HepG2 (cell line): ENCODE data around the gene PLCB1. TPM values are rescaled to one million over a fixed set of nuclear protein-coding genes. Genes with fewer than 3 reads are reported as not detected.

Source experiments
- ATAC-seq: fragments of 200-7000 bp; cut with Tn5 transposase; 3 replicates; pipeline ENCODE4 v1.9.1; 2020; ENCODE audit warnings: mild to moderate bottlenecking, moderate library complexity
- BruUV-seq: library from RNA; stranded (reverse); fragments of 400-500 nt; replicated peaks from 2 replicates; lab custom pipeline; 2021; lab: Mats Ljungman, UMichigan
- CTCF ChIA-PET: fragments of 300-600 bp; formaldehyde crosslinking; extraction: SDS; loops from one replicate; lab custom pipeline; 2021; ENCODE audit warnings: low total read pairs, inconsistent platforms, low intra/inter-chr PET ratio; lab: Yijun Ruan, JAX
- POLR2A ChIA-PET: fragments of 350-600 bp; sonication (Branson Sonifier 250); formaldehyde crosslinking; loops from one replicate; lab custom pipeline; 2020; ENCODE audit warnings: antibody characterized with exemption, inconsistent platforms; lab: Yijun Ruan, JAX
- DNase-seq: peaks from one replicate; pipeline ENCODE4 v3.0.0-alpha.2; 2015; ENCODE audit warnings: low spot score
- FAIRE-seq: peaks from 3 replicates; lab custom pipeline; 2011; peaks lifted over from hg19 to GRCh38; lab: Jason Lieb, UNC
- H2AFZ ChIP-seq: one replicate; pipeline ENCODE4 v1.6.1; 2011; ENCODE audit warnings: low read length, inconsistent platforms
- H3K27ac ChIP-seq: fragments of 300-600 bp; 3 replicates; pipeline ENCODE4 v1.8.0; 2011; ENCODE audit warnings: mixed run types, mild to moderate bottlenecking, mixed read lengths, low read length, inconsistent platforms; ENCODE audit not compliant: insufficient read depth; ENCODE audit errors: extremely low read length
- H3K27me3 ChIP-seq, 2 experiments: fragments of 200-600 bp in 1 of 2; 2 replicates in 1 of 2; 3 replicates in 1 of 2; pipeline versions ENCODE4 v1.6.0 to v1.8.0; 2011; ENCODE audit warnings: low read length in 2 of 2, mild to moderate bottlenecking in 2 of 2, moderate library complexity in 2 of 2, inconsistent platforms in 1 of 2; ENCODE audit not compliant: insufficient read depth in 2 of 2, control insufficient read depth in 1 of 2
- H3K36me3 ChIP-seq, 2 experiments: fragments of 200-600 bp in 1 of 2; replicated peaks in 1 of 2; 2 replicates in 1 of 2; 3 replicates in 1 of 2; pipeline versions ENCODE4 v1.5.1 to v1.8.0; 2011; ENCODE audit warnings: low read length in 2 of 2, inconsistent platforms in 1 of 2; ENCODE audit not compliant: insufficient read depth in 2 of 2, control insufficient read depth in 1 of 2
- H3K4me1 ChIP-seq: 2 replicates; pipeline ENCODE4 v1.5.1; 2012; ENCODE audit warnings: low read length, inconsistent platforms; ENCODE audit not compliant: insufficient read depth
- H3K4me2 ChIP-seq: 2 replicates; pipeline ENCODE4 v1.6.0; 2011; ENCODE audit warnings: low read depth, low read length, inconsistent platforms
- H3K4me3 ChIP-seq, 3 experiments: fragments of 200-600 bp in 1 of 3; sonication (generic), shearing (Covaris generic) in 1 of 3; replicated peaks in 1 of 3; 2 replicates each; pipeline ENCODE4 v1.5.1; 2011 to 2016; ENCODE audit warnings: low read length in 3 of 3, inconsistent platforms in 2 of 3, low read depth in 2 of 3, mild to moderate bottlenecking in 2 of 3, control low read depth in 1 of 3, mixed read lengths in 1 of 3; ENCODE audit not compliant: insufficient read depth in 1 of 3
- H3K79me2 ChIP-seq: one replicate; pipeline ENCODE4 v1.6.1; 2011; ENCODE audit warnings: low read length, inconsistent platforms; ENCODE audit not compliant: insufficient read depth
- H3K9ac ChIP-seq: 2 replicates; pipeline ENCODE4 v1.6.0; 2011; ENCODE audit warnings: mild to moderate bottlenecking, low read depth, low read length, inconsistent platforms; ENCODE audit not compliant: insufficient read depth
- H3K9me3 ChIP-seq: 2 replicates; pipeline ENCODE4 v1.5.1; 2012; ENCODE audit warnings: mild to moderate bottlenecking, low read length
- H4K20me1 ChIP-seq: 2 replicates; pipeline ENCODE4 v1.6.0; 2011; ENCODE audit warnings: inconsistent platforms, mild to moderate bottlenecking, low read length, moderate library complexity; ENCODE audit not compliant: insufficient read depth
- CHCHD3 ChIP-seq: sonication (generic); formaldehyde crosslinking; IDR thresholded peaks from 2 replicates; pipeline ENCODE4 v1.8.0; 2022; ENCODE audit warnings: mild to moderate bottlenecking, missing genetic modification reagents, moderate library complexity
- CREBL2 ChIP-seq: sonication (generic); formaldehyde crosslinking; IDR thresholded peaks from 2 replicates; pipeline ENCODE4 v1.8.1; 2023; ENCODE audit warnings: missing genetic modification reagents, mild to moderate bottlenecking, borderline replicate concordance
- GFI1 ChIP-seq: sonication (generic); formaldehyde crosslinking; IDR thresholded peaks from 2 replicates; pipeline ENCODE4 v1.5.0; 2020; ENCODE audit warnings: missing genetic modification reagents, mild to moderate bottlenecking, borderline replicate concordance
- HNF4A ChIP-seq: sonication (generic); formaldehyde crosslinking; IDR thresholded peaks from 2 replicates; pipeline ENCODE4 v1.4.0; 2020; ENCODE audit warnings: missing genetic modification reagents
- IKZF4 ChIP-seq: sonication (generic); formaldehyde crosslinking; IDR thresholded peaks from 2 replicates; pipeline ENCODE4 v1.5.1; 2020; ENCODE audit warnings: borderline replicate concordance, mild to moderate bottlenecking, low read depth, missing genetic modification reagents; ENCODE audit errors: not compliant biosample characterization
- MED13 ChIP-seq: sonication (generic); formaldehyde crosslinking; IDR thresholded peaks from 2 replicates; pipeline ENCODE4 v1.5.0; 2020; ENCODE audit warnings: missing genetic modification reagents
- MZF1 ChIP-seq: sonication (generic); formaldehyde crosslinking; IDR thresholded peaks from 2 replicates; pipeline ENCODE4 v1.8.1; 2023; ENCODE audit warnings: mild to moderate bottlenecking, missing genetic modification reagents, borderline replicate concordance
- NR3C1 ChIP-seq: sonication (generic); formaldehyde crosslinking; IDR thresholded peaks from 2 replicates; pipeline ENCODE4 v1.4.0; 2020; ENCODE audit warnings: missing genetic modification reagents
- PITX1 ChIP-seq: sonication (generic); formaldehyde crosslinking; IDR thresholded peaks from 2 replicates; pipeline ENCODE4 v1.5.1; 2020; ENCODE audit warnings: mild to moderate bottlenecking, missing genetic modification reagents
- RAD51 ChIP-seq: fragments of 450-650 bp; IDR thresholded peaks from 2 replicates; pipeline ENCODE4 v1.6.1; 2016; ENCODE audit warnings: borderline replicate concordance
- ZBTB49 ChIP-seq: sonication (generic); formaldehyde crosslinking; IDR thresholded peaks from 2 replicates; pipeline ENCODE4 v1.4.0; 2020; ENCODE audit warnings: missing genetic modification reagents, borderline replicate concordance
- ZNF567 ChIP-seq: sonication (generic); formaldehyde crosslinking; IDR thresholded peaks from 2 replicates; pipeline ENCODE4 v1.8.1; 2023; ENCODE audit warnings: mild to moderate bottlenecking, missing genetic modification reagents, borderline replicate concordance
- ZNF646 ChIP-seq: sonication (generic); formaldehyde crosslinking; IDR thresholded peaks from 2 replicates; pipeline ENCODE4 v1.9.0; 2021; ENCODE audit warnings: mild to moderate bottlenecking, missing genetic modification reagents
- ZNF678 ChIP-seq: sonication (generic); formaldehyde crosslinking; IDR thresholded peaks from 2 replicates; pipeline ENCODE4 v1.4.0; 2020; ENCODE audit warnings: mild to moderate bottlenecking, missing genetic modification reagents
- WGBS: methylation state at CpG from one replicate; pipeline ENCODE4 v1.1.6; 2017; ENCODE audit warnings: low lambda C conversion rate; 5-methylcytosine and 5-hydroxymethylcytosine counted together
- in situ Hi-C: cut with HindIII; loops from 2 replicates; pipeline ENCODE4 v1.10.0; 2017; ENCODE audit warnings: low pct_unique_long_range_greater_than_20kb; ENCODE audit not compliant: extremely low pct_ligation_motif_present
- intact Hi-C: fragments of 100-400 bp; cut with micrococcal nuclease; formaldehyde crosslinking; loops from one replicate; pipeline ENCODE4 v1.10.0; 2022; ENCODE audit not compliant: unreplicated experiment
- polyA plus RNA-seq, 8 experiments: library from polyadenylated mRNA; depleted of rRNA in 3 of 8; stranded (reverse) in 7 of 8; unstranded in 1 of 8; fragments of >200 nt; fragmentation: Illumina TruSeq in 4 of 8; extraction: Trizol in 4 of 8; gene quantifications; 2 replicates each; pipeline versions ENCODE4 v1.2.1 to v1.2.3, GENCODE V29; 2011 to 2016; ENCODE audit warnings: low read depth in 4 of 8, missing spikeins in 1 of 8, mixed read lengths in 1 of 8; ENCODE audit not compliant: insufficient read depth in 1 of 8
- total RNA-seq, 5 experiments: library from RNA; depleted of rRNA; stranded (reverse); fragments of >200 nt; fragmentation: Illumina TruSeq; extraction: Trizol; gene quantifications; 2 replicates each; pipeline ENCODE4 v1.2.3, GENCODE V29; 2016; ENCODE audit warnings: low read depth in 1 of 5

PLCB1 gene
- total and polyA plus RNA-seq, 2 of the 13 experiments (the other 11 are each of a cell fraction or from before 2014, with no cell fraction given) = 42.4 to 55.9 TPM

DNA sequence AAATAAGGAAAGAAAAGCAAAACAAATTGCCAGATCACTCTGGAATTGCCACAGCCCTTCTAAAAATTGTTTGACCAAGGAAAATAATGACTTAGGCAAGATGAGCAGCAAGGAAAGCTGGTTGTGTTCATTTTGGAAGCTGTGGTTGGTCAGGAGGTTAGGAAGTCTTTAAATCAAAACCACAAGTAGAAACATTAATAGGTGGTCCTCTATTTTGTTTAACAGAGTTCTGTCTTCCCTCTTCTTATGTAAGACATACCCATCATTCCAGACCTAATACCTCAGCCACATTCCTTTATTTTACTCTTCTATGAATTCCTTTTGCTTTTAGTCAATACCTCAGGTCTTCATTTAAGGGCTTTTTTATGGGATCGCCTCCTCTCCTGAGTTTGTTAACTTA lies 514.6 kb downstream of the PLCB1 start:
- intact Hi-C loops (no loop called here), in situ Hi-C loops (no loop called here)
- DNase-seq = no peak
- no peak overlapping the region for H3K9ac ChIP-seq
- no peak for TF ChIP-seq ZNF678 (CRISPR knock-in tag)
- TF ChIP-seq ZNF646 (CRISPR knock-in tag) = no peak
- TF ChIP-seq CHCHD3 (CRISPR knock-in tag) = no peak
- TF ChIP-seq IKZF4 (CRISPR knock-in tag) = no peak
- TF ChIP-seq MED13 (CRISPR knock-in tag) = no peak
- no peak for TF ChIP-seq CREBL2 (CRISPR knock-in tag)
- TF ChIP-seq NR3C1 = no peak
- TF ChIP-seq GFI1 = no peak
- no peak for TF ChIP-seq MZF1 (CRISPR knock-in tag)
- no peak for TF ChIP-seq PITX1 (CRISPR knock-in tag)
- no peak for TF ChIP-seq ZBTB49 (CRISPR knock-in tag)
- no peak for TF ChIP-seq HNF4A (CRISPR knock-in tag)
- TF ChIP-seq ZNF567 (CRISPR knock-in tag) = no peak
- TF ChIP-seq RAD51 = no peak
- ATAC-seq = no peak
- H3K4me2 ChIP-seq = no peak overlapping the region
- BruUV-seq = no TSS peak
- H3K27me3 ChIP-seq = no peaks in the 10 kb centered on the region
- ChIA-PET CTCF (no interaction called here), POLR2A (no interaction called here)
- no peak overlapping the region for H3K4me3 ChIP-seq
- H3K9me3 ChIP-seq = no peaks in the 10 kb centered on the region
- no peak for FAIRE-seq
- 98% methylated on average over 1 of the region's 1 CpG for WGBS
- H3K4me1 ChIP-seq = no peaks in the 10 kb centered on the region
- H3K79me2 ChIP-seq = no peaks in the 10 kb centered on the region
- no peaks in the 10 kb centered on the region for H4K20me1 ChIP-seq
- H3K27ac ChIP-seq = no peak overlapping the region
- no peak overlapping the region for H2AFZ ChIP-seq
- H3K36me3 ChIP-seq = peaks cover 15 to 48% of the 10 kb centered on the region in 2 experiments
